Stimulated activated CD8-positive, alpha-beta memory T cell treated with anti-CD3 and anti-CD28 coated beads, Interleukin-2, amount 100 ng/mL, for 48 hours (primary cell): Measurements from ENCODE around the gene LARGE1.
"Not testable (repeated sequence)": the region's sequence is repeated elsewhere in the genome, so short reads cannot be mapped to it uniquely, and the experiment has no call there.

Source experiments
- DNase-seq, 2 donors: peaks; one replicate each; pipeline ENCODE4 v3.0.0-alpha.2; 2020; ENCODE audit warnings: low read depth in 2 of 2

The LARGE1 gene

GRCh38 chr22:33380789-33381530, 539.3 kb downstream of the LARGE1 start:
- DNase-seq, result no peak

- DNase-seq, result no peak
Measured at GRCh38 chr22:33379836-33380235, 540.4 kb downstream of the LARGE1 start.

GRCh38 chr22:33372875-33373274, 547.4 kb downstream of the LARGE1 start:
- DNase-seq, result no peak

- not testable (repeated sequence) for DNase-seq
Measured at GRCh38 chr22:33363256-33363655, 557.0 kb downstream of the LARGE1 start.

- no peak for DNase-seq
Measured at GRCh38 chr22:33362702-33363101, 557.6 kb downstream of the LARGE1 start.

GRCh38 chr22:33361581-33361980, 558.7 kb downstream of the LARGE1 start:
- DNase-seq, result no peak

GRCh38 chr22:33357981-33358399, 562.3 kb downstream of the LARGE1 start:
- no peak for DNase-seq

- DNase-seq, result no peak
Measured at GRCh38 chr22:33354928-33355327, 565.3 kb downstream of the LARGE1 start.

- no peak for DNase-seq
Measured at GRCh38 chr22:33353502-33353901, 566.8 kb downstream of the LARGE1 start.

GRCh38 chr22:33352768-33353167, 567.5 kb downstream of the LARGE1 start:
- no peak for DNase-seq

- no peak for DNase-seq
Measured at GRCh38 chr22:33350961-33351360, 569.3 kb downstream of the LARGE1 start.

GRCh38 chr22:33350491-33350890, 569.8 kb downstream of the LARGE1 start:
- DNase-seq, result no peak

GRCh38 chr22:33347002-33347401, 573.3 kb downstream of the LARGE1 start:
- no peak for DNase-seq

GRCh38 chr22:33341611-33342010, 578.7 kb downstream of the LARGE1 start:
- no peak for DNase-seq

- no peak for DNase-seq
Measured at GRCh38 chr22:33337524-33337923, 582.8 kb downstream of the LARGE1 start.

GRCh38 chr22:33335611-33336279, 584.5 kb downstream of the LARGE1 start:
- DNase-seq, result no peak

- DNase-seq, result no peak
Measured at GRCh38 chr22:33332538-33332937, 587.7 kb downstream of the LARGE1 start.

- no peak for DNase-seq
Measured at GRCh38 chr22:33331017-33331416, 589.3 kb downstream of the LARGE1 start.

- DNase-seq, result no peak
Measured at GRCh38 chr22:33330534-33330933, 589.7 kb downstream of the LARGE1 start.

- DNase-seq, result no peak
Measured at GRCh38 chr22:33329398-33329797, 590.9 kb downstream of the LARGE1 start.

- DNase-seq, result no peak
Measured at GRCh38 chr22:33328789-33329296, 591.4 kb downstream of the LARGE1 start.

- DNase-seq, result no peak
Measured at GRCh38 chr22:33327348-33327860, 592.9 kb downstream of the LARGE1 start.
